Measurements from ENCODE around the gene ANKDD1B. TPM values are rescaled to one million over a fixed set of nuclear protein-coding genes. Genes with fewer than 3 reads are reported as not detected.
A peak's percentile ranks its signal among the peaks of the same experiment; 100 is the strongest.

Gene ANKDD1B
- polyA plus RNA-seq, 3 donors, result 0.32 TPM; not detected in 2

DNA sequence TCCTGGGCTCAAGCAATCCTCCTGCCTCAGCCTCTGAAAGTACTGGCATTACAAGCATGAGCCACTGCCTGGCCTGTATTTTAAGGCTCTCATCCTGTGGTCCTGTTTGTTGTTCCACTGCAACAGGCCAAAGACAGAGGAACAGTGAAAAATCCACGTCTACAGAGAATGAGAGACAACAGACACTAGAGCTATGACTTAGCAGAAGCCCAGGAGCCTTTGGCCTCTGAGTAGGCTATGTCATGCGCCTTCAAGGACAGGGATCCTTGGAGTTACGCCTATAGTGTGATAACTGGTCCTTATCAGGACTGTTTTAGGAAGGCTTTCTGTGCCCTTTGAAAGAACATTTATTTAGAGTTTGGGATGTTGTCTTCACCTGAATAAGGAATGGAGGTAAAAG lies 95.5 kb downstream of the ANKDD1B start:
- peaks cover 14 to 18% of the 10 kb centered on the region in 2 donors for H3K4me1 ChIP-seq (ENCODE audit: control insufficient read depth in 1 of 2, insufficient read depth in 2 of 2, low read length in 2 of 2)
- H3K27ac ChIP-seq (ENCODE audit: low read depth in 1 of 2, low read length in 2 of 2), result no peak overlapping the region
- TF ChIP-seq, protein P1, sequence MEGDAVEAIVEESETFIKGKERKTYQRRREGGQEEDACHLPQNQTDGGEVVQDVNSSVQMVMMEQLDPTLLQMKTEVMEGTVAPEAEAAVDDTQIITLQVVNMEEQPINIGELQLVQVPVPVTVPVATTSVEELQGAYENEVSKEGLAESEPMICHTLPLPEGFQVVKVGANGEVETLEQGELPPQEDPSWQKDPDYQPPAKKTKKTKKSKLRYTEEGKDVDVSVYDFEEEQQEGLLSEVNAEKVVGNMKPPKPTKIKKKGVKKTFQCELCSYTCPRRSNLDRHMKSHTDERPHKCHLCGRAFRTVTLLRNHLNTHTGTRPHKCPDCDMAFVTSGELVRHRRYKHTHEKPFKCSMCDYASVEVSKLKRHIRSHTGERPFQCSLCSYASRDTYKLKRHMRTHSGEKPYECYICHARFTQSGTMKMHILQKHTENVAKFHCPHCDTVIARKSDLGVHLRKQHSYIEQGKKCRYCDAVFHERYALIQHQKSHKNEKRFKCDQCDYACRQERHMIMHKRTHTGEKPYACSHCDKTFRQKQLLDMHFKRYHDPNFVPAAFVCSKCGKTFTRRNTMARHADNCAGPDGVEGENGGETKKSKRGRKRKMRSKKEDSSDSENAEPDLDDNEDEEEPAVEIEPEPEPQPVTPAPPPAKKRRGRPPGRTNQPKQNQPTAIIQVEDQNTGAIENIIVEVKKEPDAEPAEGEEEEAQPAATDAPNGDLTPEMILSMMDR (IDR thresholded peaks at IDR 0.05), result no peak
- Mint-ChIP-seq H3K4me1 (peaks cover 13% of the 10 kb centered on the region), H3K27me3 (ENCODE audit: low read depth in 3 of 3) (no peaks in the 10 kb centered on the region), H3K36me3 (peaks cover 38 to 57% of the 10 kb centered on the region in 2 donors), H3K27ac (no peak overlapping the region), H3K4me3 (no peak overlapping the region), H3K9me3 (peaks cover 0 to 1% (median 0%) of the 10 kb centered on the region in 7 donors)
- no peaks in the 10 kb centered on the region for H3K27me3 ChIP-seq (ENCODE audit: control insufficient read depth in 2 of 2, insufficient read depth in 2 of 2, low read length in 2 of 2)
- H3K9me3 ChIP-seq (replicated peaks in 1 of 2; ENCODE audit: control insufficient read depth in 1 of 2, insufficient read depth in 1 of 2, low read length in 2 of 2), result no peaks in the 10 kb centered on the region
- no peak for DNase-seq
- no peak overlapping the region for H3K4me3 ChIP-seq (replicated peaks in 1 of 3; ENCODE audit: low read depth in 2 of 3, low read length in 3 of 3)
- H2AFZ ChIP-seq (ENCODE audit: insufficient read depth, low read depth, low read length, poor library complexity, severe bottlenecking), result no peak overlapping the region
- H3K4me2 ChIP-seq (replicated peaks; ENCODE audit: extremely low read depth, low read length, poor library complexity, severe bottlenecking), result no peak overlapping the region
- peaks cover 38 to 81% of the 10 kb centered on the region in 2 donors for H3K36me3 ChIP-seq (replicated peaks in 1 of 2; ENCODE audit: control insufficient read depth in 1 of 2, insufficient read depth in 2 of 2, low read length in 2 of 2)
- intact Hi-C loops (cut with micrococcal nuclease), result no loop called here
- H3K79me2 ChIP-seq (ENCODE audit: insufficient read depth, low read length), result peaks cover 23% of the 10 kb centered on the region
- WGBS (ENCODE audit: insufficient coverage), result 88% methylated on average over 3 of the region's 3 CpGs
- no peak overlapping the region for H3K9ac ChIP-seq (ENCODE audit: insufficient read depth, low read length, poor library complexity, severe bottlenecking)
- no peaks in the 10 kb centered on the region for H4K20me1 ChIP-seq (ENCODE audit: insufficient read depth, low read length)

- peaks cover 36% of the 10 kb centered on the region for H3K79me2 ChIP-seq (ENCODE audit: insufficient read depth, low read length)
Observed at GRCh38 chr5:75707911-75708509, 96.8 kb downstream of the ANKDD1B start.

More at GRCh38 chr5:75707911-75708509, 96.8 kb downstream of the ANKDD1B start:
- peaks cover 0 to 1% (median 0%) of the 10 kb centered on the region in 7 donors for H3K9me3 Mint-ChIP-seq
- H3K9ac ChIP-seq (ENCODE audit: insufficient read depth, low read length, poor library complexity, severe bottlenecking), result no peak overlapping the region
- H3K36me3 ChIP-seq (replicated peaks in 1 of 2; ENCODE audit: control insufficient read depth in 1 of 2, insufficient read depth in 2 of 2, low read length in 2 of 2), result peaks cover 25 to 81% of the 10 kb centered on the region in 2 donors
- H3K4me1 ChIP-seq (ENCODE audit: control insufficient read depth in 1 of 2, insufficient read depth in 2 of 2, low read length in 2 of 2), result peaks cover 14 to 18% of the 10 kb centered on the region in 2 donors
- no peak overlapping the region for H3K4me3 ChIP-seq (replicated peaks in 1 of 3; ENCODE audit: low read depth in 2 of 3, low read length in 3 of 3)
- TF ChIP-seq, protein P1 (IDR thresholded peaks at IDR 0.05), result no peak
- no peak overlapping the region for H3K4me3 Mint-ChIP-seq
- H2AFZ ChIP-seq (ENCODE audit: insufficient read depth, low read depth, low read length, poor library complexity, severe bottlenecking), result no peak overlapping the region
- peaks cover 31 to 57% of the 10 kb centered on the region in 2 donors for H3K36me3 Mint-ChIP-seq
- no peaks in the 10 kb centered on the region for H3K27me3 Mint-ChIP-seq (ENCODE audit: low read depth in 3 of 3)
- no peak overlapping the region for H3K27ac ChIP-seq (ENCODE audit: low read depth in 1 of 2, low read length in 2 of 2)
- peaks cover 13% of the 10 kb centered on the region for H3K4me1 Mint-ChIP-seq
- intact Hi-C loops (cut with micrococcal nuclease), result no loop called here
- DNase-seq, result no peak
- H4K20me1 ChIP-seq (ENCODE audit: insufficient read depth, low read length), result no peaks in the 10 kb centered on the region
- H3K27ac Mint-ChIP-seq, result peak overlapping the region in 2 of 7 donors; percentile 32 to 82
- no CpG with 5 or more reads among the region's 1 CpG for WGBS (ENCODE audit: insufficient coverage)
- no peaks in the 10 kb centered on the region for H3K27me3 ChIP-seq (ENCODE audit: control insufficient read depth in 2 of 2, insufficient read depth in 2 of 2, low read length in 2 of 2)
- H3K9me3 ChIP-seq (replicated peaks in 1 of 2; ENCODE audit: control insufficient read depth in 1 of 2, insufficient read depth in 1 of 2, low read length in 2 of 2), result no peaks in the 10 kb centered on the region
- no peak overlapping the region for H3K4me2 ChIP-seq (replicated peaks; ENCODE audit: extremely low read depth, low read length, poor library complexity, severe bottlenecking)
